K562 (cell line): ENCODE measurements around the gene PPP6R1. TPM values are rescaled to one million over a fixed set of nuclear protein-coding genes. Genes with fewer than 3 reads are reported as not detected.
A peak's percentile ranks its signal among the peaks of the same experiment; 100 is the strongest.

Experiments used
- CREB3L1 ChIP-seq: fragments of 450-650 bp; IDR thresholded peaks from 2 replicates; pipeline ENCODE4 v1.6.1; 2014; ENCODE audit warnings: low read depth, mild to moderate bottlenecking, moderate library complexity, borderline replicate concordance
- ELF1 ChIP-seq: fragments of 200-800 bp; sonication (Bioruptor generic); IDR thresholded peaks from 2 replicates; pipeline ENCODE4 v1.6.1; 2016; ENCODE audit warnings: missing genetic modification characterization, missing compliant biosample characterization
- ETS1 ChIP-seq: conservative IDR thresholded peaks from 2 replicates; pipeline ENCODE4 v1.6.1; 2011; ENCODE audit warnings: low read depth, mild to moderate bottlenecking, low read length; ENCODE audit not compliant: control insufficient read depth
- GABPA ChIP-seq: fragments of 200-800 bp; sonication (Bioruptor generic); conservative IDR thresholded peaks from 2 replicates; pipeline ENCODE4 v1.6.1; 2016; ENCODE audit warnings: low read depth, missing genetic modification characterization, missing compliant biosample characterization
- KAT2B ChIP-seq: IDR thresholded peaks from one replicate; pipeline ENCODE4 v1.6.1; 2012; ENCODE audit warnings: low read depth, mild to moderate bottlenecking, control low read depth, inconsistent platforms, low read length, moderate library complexity
- L3MBTL2 ChIP-seq: fragments of 450-650 bp; IDR thresholded peaks from 2 replicates; pipeline ENCODE4 v1.6.1; 2016; ENCODE audit warnings: mild to moderate bottlenecking, moderate library complexity
- SLC30A9 ChIP-seq: fragments of 250-450 bp; sonication (Bioruptor Pico); IDR thresholded peaks from 2 replicates; pipeline ENCODE4 v1.8.0; 2022; ENCODE audit warnings: mild to moderate bottlenecking, moderate library complexity
- SPI1 ChIP-seq: IDR thresholded peaks from 2 replicates; pipeline ENCODE4 v1.6.1; 2011; ENCODE audit warnings: low read depth, low read length, control low read depth, borderline replicate concordance
- TBP ChIP-seq: optimal IDR thresholded peaks from 2 replicates; pipeline ENCODE3; 2011; ENCODE audit warnings: low read depth, low read length, improper control_type of control experiment
- TCF7L2 ChIP-seq: fragments of 150-350 bp; IDR thresholded peaks from 2 replicates; pipeline ENCODE4 v1.6.1; 2016; ENCODE audit warnings: low read depth, mild to moderate bottlenecking, low read length, moderate library complexity
- ZBTB40 ChIP-seq, 2 experiments: fragments of 450-650 bp in 1 of 2; sonication (generic) in 1 of 2; formaldehyde crosslinking in 1 of 2; IDR thresholded peaks; 2 replicates each; pipeline versions ENCODE4 v1.7.1 to v1.9.0; 2016 to 2022; ENCODE audit warnings: inconsistent platforms in 1 of 2, mild to moderate bottlenecking in 1 of 2, missing genetic modification reagents in 1 of 2
- ZNF143 ChIP-seq: sonication (generic); formaldehyde crosslinking; IDR thresholded peaks from 2 replicates; pipeline ENCODE4 v1.9.0; 2022; ENCODE audit warnings: mild to moderate bottlenecking, missing genetic modification reagents
- polyA plus RNA-seq, 8 experiments: library from polyadenylated mRNA; depleted of rRNA in 4 of 8; stranded (reverse) in 5 of 8; unstranded in 3 of 8; fragments of >200 nt; fragmentation: Nextera tagmentation in 2 of 8; fragmentation: Illumina TruSeq in 1 of 8; extraction: Ambion mirVana in 2 of 8; extraction: Trizol in 1 of 8; gene quantifications; 2 replicates each; pipeline versions ENCODE4 v1.2.1 to v1.2.3, GENCODE V29; 2011 to 2014; ENCODE audit warnings: inconsistent platforms in 1 of 8, missing spikeins in 1 of 8
- total RNA-seq, 7 experiments: library from RNA; depleted of rRNA in 6 of 7; stranded (reverse); fragments of >200 nt in 6 of 7; fragmentation: Illumina TruSeq in 2 of 7; extraction: Trizol in 2 of 7; gene quantifications; 2 replicates each; pipeline versions ENCODE4 v1.2.1 to v1.2.3, GENCODE V29; 2011 to 2021; ENCODE audit warnings: low replicate concordance in 1 of 7

The PPP6R1 gene
- total and polyA plus RNA-seq, 9 of the 15 experiments (the other 6 are each of a cell fraction or from before 2014, with no cell fraction given), result 0.48 to 135 (median 37.2) TPM

- peak; percentile 99 for TF ChIP-seq ETS1
- 0 out of 2 replicates have a peak, but pooled peaks have one; percentile 19 for TF ChIP-seq ELF1
- peak; percentile 17; the same call in 1 of the 2 replicates for TF ChIP-seq L3MBTL2
- no peak for TF ChIP-seq KAT2B
- peak; percentile 79; the same call in 1 of the 2 replicates for TF ChIP-seq CREB3L1
- TF ChIP-seq ZBTB40 (IDR thresholded peaks at IDR 0.05), result peak; percentile 54
- TF ChIP-seq ZBTB40 (CRISPR knock-in tag; IDR thresholded peaks at IDR 0.05), result no peak
- 0 out of 2 replicates have a peak, but pooled peaks have one; percentile 11 for TF ChIP-seq SPI1
- TF ChIP-seq TCF7L2, result no peak
- peak; percentile 98 for TF ChIP-seq ZNF143 (CRISPR knock-in tag)
- TF ChIP-seq TBP, result peak; percentile 17
- TF ChIP-seq GABPA (tag), result peak; percentile 57
- no peak for TF ChIP-seq SLC30A9
These were observed 46.7 kb upstream of the PPP6R1 start (continued) for GRCh38 chr19:55305491-55305890.
